HG03039 (cell line): ENCODE data around the gene SH3BP5L.
A peak's percentile ranks its signal among the peaks of the same experiment; 100 is the strongest.

Source experiments
- ATAC-seq: cut with Tn5 transposase; IDR thresholded peaks from one replicate; pipeline ENCODE4 v1.9.1; 2021; ENCODE audit warnings: mild to moderate bottlenecking, moderate library complexity; ENCODE audit not compliant: unreplicated experiment

Gene SH3BP5L

GRCh38 chr1:248825909-248826760, at the start of gene SH3BP5L:
Gene SH3BP5L, minus strand, starts transcription at chr1:248825915. Its CDS starts 980 bp downstream, at chr1:248824935.
- peak; percentile 86 for ATAC-seq

DNA sequence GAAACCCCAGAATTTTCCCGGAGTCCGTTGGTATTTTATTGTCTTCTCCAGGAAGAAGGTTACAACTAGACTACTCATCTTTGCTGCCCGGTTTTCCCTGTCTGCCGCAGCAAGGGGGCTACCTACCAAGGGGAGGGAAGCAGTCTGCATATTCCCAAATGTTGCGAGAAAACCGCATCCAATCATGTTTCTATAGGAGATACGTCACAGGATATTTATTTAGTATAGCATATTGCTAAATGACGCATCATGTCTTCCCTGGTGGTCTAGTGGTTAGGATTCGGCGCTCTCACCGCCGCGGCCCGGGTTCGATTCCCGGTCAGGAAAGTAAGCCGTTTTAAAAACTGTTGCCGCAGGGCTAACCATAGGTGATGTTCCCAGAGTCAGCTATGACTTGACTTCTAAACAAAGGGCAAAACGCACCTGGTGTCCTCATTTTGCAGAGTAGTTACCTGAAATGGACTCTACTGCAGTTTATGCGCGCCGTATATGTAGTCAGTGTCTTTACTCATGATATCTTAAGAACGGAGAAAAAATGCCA, 48.3 kb upstream of the SH3BP5L start:
- peak; percentile 55 for ATAC-seq

GRCh38 chr1:248873409-248873992, 47.8 kb upstream of the SH3BP5L start:
- ATAC-seq: peak; percentile 80

GRCh38 chr1:248872752-248873408, 47.2 kb upstream of the SH3BP5L start:
- ATAC-seq: peak; percentile 34

- ATAC-seq: no peak
These were observed 46.2 kb upstream of the SH3BP5L start for GRCh38 chr1:248871837-248872401.

GRCh38 chr1:248862998-248863881, 37.5 kb upstream of the SH3BP5L start:
- peak; percentile 65 for ATAC-seq

- peak; percentile 3 for ATAC-seq
These were observed 36.9 kb upstream of the SH3BP5L start for GRCh38 chr1:248862695-248862997.

DNA sequence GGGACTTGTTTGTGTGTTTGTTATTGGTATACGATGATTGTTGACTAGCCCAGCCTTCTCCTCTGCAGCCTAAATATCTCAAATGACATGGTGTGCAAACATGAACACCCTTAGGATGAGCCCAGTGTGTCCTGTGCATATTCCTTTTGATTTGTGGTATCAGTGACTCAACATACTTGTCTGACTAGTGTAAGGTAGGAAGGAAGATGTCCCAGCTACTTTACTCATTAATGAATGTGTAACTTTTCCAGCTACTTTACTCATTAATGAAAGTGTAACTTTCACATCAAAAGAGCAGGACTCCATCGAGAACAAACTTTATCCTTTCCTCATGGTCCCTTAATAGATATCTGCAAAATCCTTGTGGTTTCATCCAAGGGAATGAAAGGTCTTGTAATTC, 35.9 kb upstream of the SH3BP5L start:
- no peak for ATAC-seq

GRCh38 chr1:248860007-248860406, 34.3 kb upstream of the SH3BP5L start:
- ATAC-seq: no peak

DNA sequence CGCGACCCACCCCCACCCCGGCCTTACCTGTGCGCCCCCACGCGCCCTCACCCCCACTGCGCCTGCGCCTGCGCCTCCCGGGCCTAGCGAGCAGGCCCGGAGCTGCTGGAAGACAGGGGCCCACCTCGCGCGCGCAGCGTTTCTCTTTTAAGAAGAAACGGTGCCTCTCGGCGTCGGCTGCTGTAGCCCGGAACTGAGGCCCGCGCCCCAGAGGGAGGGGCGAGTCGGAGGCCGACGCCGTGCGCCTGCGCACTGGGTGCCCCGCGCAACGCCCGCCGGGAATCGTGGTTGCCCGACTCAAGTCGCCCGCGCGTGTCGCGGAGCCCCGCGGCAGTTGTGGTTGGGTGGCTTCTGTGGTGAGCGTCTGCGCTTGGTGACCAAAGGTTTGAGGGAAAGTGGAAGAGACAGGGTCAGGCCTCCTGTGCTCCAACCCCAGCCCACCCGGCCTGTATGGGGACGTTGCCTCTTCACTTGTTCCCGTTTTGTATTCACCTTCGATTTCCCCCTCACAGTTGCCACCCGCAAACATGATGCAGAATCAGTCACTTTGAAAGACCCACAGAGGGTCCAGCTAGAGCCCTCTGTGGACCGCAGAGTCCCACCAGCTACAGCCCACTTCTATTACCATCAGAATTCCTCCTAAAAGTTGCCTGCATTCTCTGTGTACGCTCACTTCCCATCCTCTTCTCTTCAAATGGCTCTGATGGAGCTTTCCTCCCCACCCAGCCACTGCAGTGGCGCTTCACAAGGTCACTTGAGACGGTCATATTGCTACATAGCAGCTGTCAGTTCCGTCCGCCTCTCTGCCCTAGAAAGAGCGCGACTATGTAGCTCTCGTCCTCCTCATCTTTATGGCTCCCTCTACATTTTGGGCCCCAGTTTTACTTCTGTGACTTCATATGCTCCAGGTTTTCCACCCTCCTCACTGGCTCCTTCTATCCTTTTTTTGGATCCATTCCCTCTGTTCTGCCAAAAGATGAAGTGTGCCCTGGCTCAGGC, 33.5 kb upstream of the SH3BP5L start, which contains the start of gene ZNF692:
TSS of gene ZNF692 (minus strand) at position 195 of the 999 bp plus-strand sequence. CDS start 776 bp downstream, outside the sequence.
- ATAC-seq: peak; percentile 79

- peak; percentile 26 for ATAC-seq
These were observed 32.6 kb upstream of the SH3BP5L start for GRCh38 chr1:248858096-248858890.

- ATAC-seq: no peak
These were observed 32.0 kb upstream of the SH3BP5L start for GRCh38 chr1:248857749-248858095.

- ATAC-seq: no peak
These were observed 31.5 kb upstream of the SH3BP5L start for GRCh38 chr1:248857201-248857600.

DNA sequence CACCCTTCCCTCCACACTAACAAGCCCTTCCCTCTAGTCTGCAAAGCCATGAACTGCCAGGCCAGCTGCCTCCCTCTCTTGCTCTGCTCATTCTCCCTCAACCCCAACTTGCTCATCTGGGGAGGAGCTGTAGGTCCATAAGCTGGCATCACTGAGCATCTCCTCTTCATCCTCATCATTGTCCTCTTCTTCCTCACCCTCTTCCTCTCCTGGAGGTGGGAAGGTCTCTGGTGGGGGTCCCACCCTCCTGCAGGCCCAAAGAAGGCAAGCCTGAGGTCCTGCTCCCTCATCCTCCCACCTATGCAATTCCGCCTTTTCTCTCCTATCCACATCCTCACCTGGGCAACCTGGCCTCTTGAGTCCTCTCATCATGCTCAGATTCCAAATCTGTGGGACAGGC, 30.5 kb upstream of the SH3BP5L start:
- ATAC-seq: no peak

GRCh38 chr1:248855580-248855979, 29.9 kb upstream of the SH3BP5L start:
- ATAC-seq: no peak

DNA sequence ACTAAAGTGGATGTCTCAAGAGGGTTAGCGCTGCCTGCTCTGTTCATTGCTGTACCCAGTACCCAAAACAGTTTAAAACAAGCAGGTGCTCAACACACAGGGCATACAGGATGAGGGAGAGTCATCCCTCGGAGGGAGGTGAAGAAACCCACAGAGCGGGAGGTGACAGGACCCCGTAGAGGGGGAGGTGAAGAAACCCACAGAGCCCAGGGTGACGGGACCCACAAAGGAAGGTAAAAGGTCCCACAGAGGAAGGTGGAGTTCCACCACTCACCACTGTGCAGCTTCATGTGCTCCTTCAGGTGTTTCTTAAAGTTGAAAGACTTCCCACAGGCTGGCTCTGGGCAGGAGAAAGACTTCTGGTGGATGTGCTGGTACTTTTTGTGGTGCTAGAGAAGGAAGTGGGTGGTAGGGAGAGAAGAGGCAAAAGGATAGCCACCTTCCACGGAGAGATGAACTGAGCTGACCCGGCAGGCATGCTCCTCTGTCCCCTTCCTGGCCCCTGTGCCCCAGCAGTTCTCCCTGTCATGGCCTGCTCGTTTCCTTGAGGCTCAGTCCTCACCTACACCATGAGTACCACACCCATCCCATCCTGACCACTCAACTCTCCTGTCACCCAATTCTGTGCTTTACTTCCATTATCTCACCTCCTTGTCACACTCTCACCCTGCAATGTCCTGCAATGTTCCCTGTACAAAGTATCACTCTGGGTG, 28.1 kb upstream of the SH3BP5L start:
- no peak for ATAC-seq

DNA sequence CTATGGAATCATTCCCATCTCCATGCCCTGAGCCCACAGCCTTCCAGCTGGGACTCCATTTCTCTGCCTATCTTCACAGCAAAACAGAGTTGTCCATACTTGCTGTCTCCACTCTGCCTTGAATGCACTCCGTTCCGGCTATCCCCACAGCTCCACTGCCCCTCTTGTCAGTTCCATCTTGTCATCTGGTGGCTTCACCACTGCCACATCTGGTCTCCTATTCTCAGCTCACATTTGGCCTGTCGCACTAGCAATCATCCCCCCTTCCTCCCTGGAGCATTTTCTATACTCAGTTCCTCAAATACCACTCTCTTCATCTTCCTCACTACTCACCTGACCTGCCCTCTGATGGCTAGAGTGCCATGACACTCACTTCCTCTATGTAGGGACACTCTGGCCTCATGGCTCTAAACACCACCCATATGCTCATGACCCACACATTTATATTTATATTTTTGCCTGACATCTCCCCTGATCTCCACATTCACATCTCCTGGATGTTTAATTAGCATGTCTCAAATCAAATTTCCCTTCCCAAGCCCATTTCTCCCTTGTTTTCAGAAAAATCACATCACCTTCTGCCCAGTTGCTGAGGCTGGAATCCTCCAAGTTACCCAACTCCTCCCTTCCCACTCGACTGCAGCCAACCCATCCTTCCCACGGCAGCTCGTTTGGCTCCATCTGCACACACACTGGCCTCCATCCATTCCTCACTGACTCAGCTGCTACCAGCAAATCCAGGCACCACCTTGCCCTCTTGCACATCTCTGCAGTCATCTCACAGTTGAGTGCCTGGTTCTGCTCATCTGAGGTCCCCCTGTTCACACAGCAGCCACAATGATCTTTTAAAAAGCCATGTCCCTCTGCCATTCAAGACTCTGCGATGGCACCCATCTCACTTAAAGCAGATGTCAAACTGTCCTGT, 27.0 kb upstream of the SH3BP5L start:
- ATAC-seq: no peak
